GM19438 (cell line): Measurements from ENCODE around the gene PQBP1.

Experiments used
- ATAC-seq: cut with Tn5 transposase; IDR thresholded peaks from one replicate; pipeline ENCODE4 v1.9.1; 2021; ENCODE audit warnings: low read depth; ENCODE audit not compliant: unreplicated experiment

The PQBP1 gene

GRCh38 chrX:48901069-48901468 lies 3.3 kb downstream of the PQBP1 start:
- no peak for ATAC-seq

GRCh38 chrX:48902135-48902534 lies 4.4 kb downstream of the PQBP1 start:
- ATAC-seq = no peak

- ATAC-seq = no peak
These were observed 5.0 kb downstream of the PQBP1 start for GRCh38 chrX:48902776-48903175.

GRCh38 chrX:48903290-48903689 lies 5.6 kb downstream of the PQBP1 start:
- ATAC-seq = no peak

GRCh38 chrX:48904180-48904579 lies 6.5 kb downstream of the PQBP1 start:
- no peak for ATAC-seq

- no peak for ATAC-seq
These were observed 6.9 kb downstream of the PQBP1 start for GRCh38 chrX:48904626-48905025.

- no peak for ATAC-seq
These were observed 7.5 kb downstream of the PQBP1 start for GRCh38 chrX:48905090-48905790.

GRCh38 chrX:48908600-48908999 lies 10.9 kb downstream of the PQBP1 start:
- ATAC-seq = no peak

- no peak for ATAC-seq
These were observed 12.1 kb downstream of the PQBP1 start for GRCh38 chrX:48909703-48910294.

- no peak for ATAC-seq
These were observed 13.2 kb downstream of the PQBP1 start for GRCh38 chrX:48910926-48911411.

GRCh38 chrX:48911412-48912182 lies 13.9 kb downstream of the PQBP1 start, which contains the start of gene SLC35A2:
Gene SLC35A2, minus strand, starts transcription at chrX:48911646. Its CDS starts 10 bp downstream, at chrX:48911636.
- ATAC-seq = peak; percentile 61

- ATAC-seq = no peak
These were observed 16.1 kb downstream of the PQBP1 start for GRCh38 chrX:48913605-48914366.

GRCh38 chrX:48914593-48915493 lies 17.1 kb downstream of the PQBP1 start:
- no peak for ATAC-seq

- peak; percentile 46 for ATAC-seq
These were observed 19.6 kb downstream of the PQBP1 start for GRCh38 chrX:48917139-48918001.

GRCh38 chrX:48918301-48918642 lies 20.5 kb downstream of the PQBP1 start:
- no peak for ATAC-seq

- ATAC-seq = peak; percentile 72
These were observed 21.1 kb downstream of the PQBP1 start, which contains the start of gene PIM2 for GRCh38 chrX:48918643-48919340. Gene PIM2, minus strand, starts transcription at chrX:48919024. Its CDS starts 190 bp downstream, at chrX:48918834.

- no peak for ATAC-seq
These were observed 21.7 kb downstream of the PQBP1 start for GRCh38 chrX:48919360-48919841.
